Measurements from ENCODE around the gene RXFP4. TPM values are rescaled to one million over a fixed set of nuclear protein-coding genes. Genes with fewer than 3 reads are reported as not detected.

The RXFP4 gene
- total and polyA plus RNA-seq, 9 of the 15 experiments (the other 6 are each of a cell fraction or from before 2014, with no cell fraction given): 0.64 TPM; not detected in 8

- FAIRE-seq (no peak), DNase-seq (ENCODE audit: extremely low read depth in 1 of 4, low spot score in 3 of 4) (peak in 1 of 4 experiments; percentile 32), ATAC-seq (peak; percentile 0; the same call in 1 of the 3 replicates)
- intact Hi-C loops (cut with micrococcal nuclease): no loop called here
- Histone ChIP-seq H3K4me3 (peak overlapping the region; percentile 82), H3K36me3 (ENCODE audit: control insufficient read depth, insufficient read depth, low read length) (peaks cover 29% of the 10 kb centered on the region; the same call in 2 of the 3 replicates), H3K4me2 (ENCODE audit: insufficient read depth, low read length) (peak overlapping the region; percentile 97), H3K27me3 (ENCODE audit: control insufficient read depth in 2 of 2, insufficient read depth in 2 of 2, low read length in 2 of 2) (no peaks in the 10 kb centered on the region), H2AFZ (ENCODE audit: low read depth, low read length) (no peak overlapping the region), H3K9ac (ENCODE audit: insufficient read depth in 1 of 2, low read depth in 2 of 2, low read length in 2 of 2) (peak overlapping the region; percentile 89 to 97), H3K9me1 (ENCODE audit: control insufficient read depth, insufficient read depth, low read length) (no peaks in the 10 kb centered on the region), H4K20me1 (replicated peaks; ENCODE audit: control insufficient read depth, insufficient read depth, low read length) (peaks cover 8% of the 10 kb centered on the region; the same call in 1 of the 2 replicates), H3K79me2 (ENCODE audit: control insufficient read depth, insufficient read depth, low read length) (peaks cover 99% of the 10 kb centered on the region), H3K27ac (ENCODE audit: extremely low read depth, low read depth, low read length) (peak overlapping the region; percentile 93), H3K9me3 (replicated peaks; ENCODE audit: control insufficient read depth, insufficient read depth, low read depth, low read length) (no peaks in the 10 kb centered on the region), H3K4me1 (replicated peaks in 1 of 2; ENCODE audit: control insufficient read depth in 2 of 2, insufficient read depth in 2 of 2, low read length in 2 of 2) (peaks cover 54 to 72% of the 10 kb centered on the region in 2 experiments)
- ChIA-PET CTCF (ENCODE audit: low intra/inter-chr PET ratio) (no interaction called here), POLR2A (interaction anchor here (0.6 to 8.5 kb wide), 12 partner anchors 10 to 234 kb away, joined by 3 to 50 read pairs (median 6); partner anchors contain the start of genes KHDC4 and SYT11)
- 0% methylated on average over 5 of the region's 5 CpGs for WGBS (ENCODE audit: insufficient coverage, low coverage, missing lambda C conversion rate)
- in situ Hi-C loops (cut with MboI): no loop called here
- no TSS peak for BruUV-seq (replicated peaks)
- TF ChIP-seq SOX6 (IDR thresholded peaks at IDR 0.05) (no peak), NCOA6 (IDR thresholded peaks at IDR 0.05) (no peak), IRF1 (CRISPR knock-in tag; IDR thresholded peaks at IDR 0.05; ENCODE audit: borderline replicate concordance) (no peak), DLX4 (CRISPR knock-in tag; IDR thresholded peaks at IDR 0.05) (no peak), ZNF232 (CRISPR knock-in tag; IDR thresholded peaks at IDR 0.05) (0 out of 2 replicates have a peak, but pooled peaks have one; percentile 27), CBX1 (IDR thresholded peaks at IDR 0.05; ENCODE audit: low read depth) (no peak), VEZF1 (CRISPR knock-in tag; IDR thresholded peaks at IDR 0.05) (no peak), ZSCAN32 (CRISPR knock-in tag; IDR thresholded peaks at IDR 0.05) (no peak), WHSC1 (IDR thresholded peaks at IDR 0.05; ENCODE audit: low read length) (no peak), THAP7 (CRISPR knock-in tag; IDR thresholded peaks at IDR 0.05) (no peak), RBM14 (IDR thresholded peaks at IDR 0.05; ENCODE audit: borderline replicate concordance, insufficient read depth, low read depth, low read length) (no peak), ZNF589 (CRISPR knock-in tag; IDR thresholded peaks at IDR 0.05; ENCODE audit: low read depth) (no peak), ZFX (CRISPR knock-in tag; IDR thresholded peaks at IDR 0.05) (peak; percentile 39; the same call in 1 of the 2 replicates), CBFA2T3 (IDR thresholded peaks at IDR 0.05) (no peak), ZNF41 (CRISPR knock-in tag; conservative IDR thresholded peaks at IDR 0.05) (no peak), U2AF1 (optimal IDR thresholded peaks at IDR 0.05; ENCODE audit: low read depth, low read length) (no peak), ATF2 (CRISPR knock-in tag; IDR thresholded peaks at IDR 0.05) (no peak), ZSCAN29 (IDR thresholded peaks at IDR 0.05) (no peak)
Measured at GRCh38 chr1:155976913-155977689, 35.7 kb downstream of the RXFP4 start.
